Measurements from ENCODE around the gene NR6A1.

Gene NR6A1

GRCh38 chr9:124480621-124480981, 290.5 kb downstream of the NR6A1 start:
- DNase-seq, result peak; percentile 38

DNA sequence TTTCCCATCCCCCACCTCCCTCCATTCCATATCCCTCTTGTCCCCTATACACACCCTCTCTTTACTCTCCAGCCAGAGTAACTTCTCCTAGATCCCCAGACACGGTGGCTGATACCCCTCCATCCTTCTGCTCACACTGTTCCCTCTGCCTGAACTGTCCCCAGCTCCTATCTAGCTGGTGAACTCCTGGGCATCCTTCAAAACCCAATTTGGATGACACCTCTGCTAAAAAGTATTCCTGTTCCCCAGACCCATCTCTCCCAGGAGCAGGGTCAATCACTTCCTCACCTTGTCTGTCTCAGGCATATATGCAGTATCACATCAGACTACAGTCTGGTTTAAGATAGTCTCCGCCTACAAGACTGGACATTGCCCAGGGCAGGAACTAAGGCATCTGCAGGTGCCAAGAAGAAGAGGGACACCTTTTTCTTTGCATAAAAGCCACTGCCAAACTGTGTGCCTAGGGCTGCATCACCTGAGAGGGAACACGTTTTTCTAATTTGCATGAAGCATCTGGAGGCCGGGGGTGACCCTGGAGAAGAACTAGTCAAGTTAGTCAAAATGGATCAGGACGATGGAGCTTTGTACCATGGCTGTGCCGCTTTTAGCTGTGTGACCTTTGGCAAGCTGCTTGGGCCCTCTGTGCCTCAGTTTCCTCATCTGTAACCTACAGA, 291.0 kb downstream of the NR6A1 start:
- no peak for DNase-seq

DNA sequence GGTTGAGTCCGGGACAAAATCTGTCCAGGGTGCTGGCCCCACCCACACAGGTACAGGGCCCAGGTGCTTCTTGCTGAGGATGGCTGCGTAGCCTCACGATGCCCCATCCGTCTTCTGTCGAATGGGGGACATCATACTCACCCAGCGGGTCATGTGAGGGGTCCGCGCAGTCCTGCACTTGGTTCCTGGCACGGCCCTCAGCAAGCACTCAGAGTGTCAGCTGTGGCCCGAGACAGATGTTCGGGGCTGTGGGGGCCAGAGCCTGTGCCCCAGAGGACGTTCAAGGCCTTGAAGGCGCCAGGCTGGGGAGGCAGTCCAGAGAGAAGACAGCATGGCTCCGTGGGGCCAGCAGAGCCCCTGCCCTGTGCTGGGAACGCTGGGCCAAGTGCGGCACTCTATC, 291.7 kb downstream of the NR6A1 start:
- no peak for DNase-seq

- DNase-seq, result no peak
These were observed 292.8 kb downstream of the NR6A1 start for GRCh38 chr9:124478354-124478753.

DNA sequence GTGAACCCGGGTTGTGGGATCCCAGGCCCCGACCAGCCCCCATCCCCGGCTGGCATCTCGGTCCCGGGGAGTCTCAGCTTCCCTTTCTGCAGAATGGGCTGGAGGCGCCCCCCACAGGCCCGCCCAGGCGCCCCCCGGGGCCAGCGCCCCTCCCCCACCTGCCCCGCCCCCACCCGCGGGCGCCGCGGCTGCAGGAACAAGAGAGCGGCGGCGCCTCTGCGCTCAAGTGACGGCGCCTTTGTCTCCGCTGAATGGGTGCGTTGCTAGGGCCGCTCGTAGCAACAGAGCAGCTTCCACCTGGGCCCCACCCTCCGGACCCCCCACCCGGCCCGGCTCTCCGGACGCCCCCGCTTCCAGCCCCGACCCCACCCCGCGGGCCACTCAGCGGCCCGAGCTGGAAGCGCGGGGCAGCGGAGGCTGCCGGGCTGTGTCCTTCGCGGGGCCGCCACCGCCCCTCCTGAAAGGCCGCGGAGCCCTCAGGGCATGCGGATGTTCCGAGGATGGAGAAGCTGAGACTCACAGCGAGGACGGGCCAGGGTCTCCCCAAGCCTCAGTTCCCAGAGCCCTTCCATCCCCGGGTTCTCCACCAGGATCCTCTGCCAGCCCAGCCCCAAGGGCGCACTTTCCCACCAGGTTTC, 293.3 kb downstream of the NR6A1 start:
- DNase-seq, result peak; percentile 52

DNA sequence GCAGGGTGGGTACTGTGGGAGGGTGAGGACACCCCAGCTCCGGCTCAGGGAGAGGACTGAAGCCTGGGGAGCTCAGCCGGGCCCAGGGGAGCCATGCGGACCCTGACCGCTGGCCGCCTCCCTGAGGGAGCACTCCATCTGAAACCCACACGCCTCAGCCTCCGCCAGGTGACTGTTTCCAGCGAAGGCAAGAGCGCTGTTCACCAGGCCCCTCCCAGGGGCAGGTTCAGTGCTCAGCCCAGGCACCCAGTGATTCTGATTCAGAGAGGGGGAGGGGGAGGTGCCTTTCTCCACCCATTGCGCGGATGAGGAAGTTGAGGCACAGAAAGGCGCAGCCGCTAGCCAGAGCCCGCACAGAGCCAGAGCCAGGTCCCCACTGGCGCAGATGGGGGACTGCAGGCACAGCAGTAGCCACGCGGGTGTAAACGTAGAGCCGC, 293.9 kb downstream of the NR6A1 start:
- peak; percentile 14 for DNase-seq

GRCh38 chr9:124475868-124476690, 295.0 kb downstream of the NR6A1 start:
- no peak for DNase-seq

GRCh38 chr9:124475158-124475867, 295.8 kb downstream of the NR6A1 start:
- no peak for DNase-seq

- no peak for DNase-seq
These were observed 297.0 kb downstream of the NR6A1 start for GRCh38 chr9:124474151-124474550.

- no peak for DNase-seq
These were observed 297.8 kb downstream of the NR6A1 start for GRCh38 chr9:124473310-124473709.

- no peak for DNase-seq
These were observed 298.3 kb downstream of the NR6A1 start for GRCh38 chr9:124472770-124473169.

DNA sequence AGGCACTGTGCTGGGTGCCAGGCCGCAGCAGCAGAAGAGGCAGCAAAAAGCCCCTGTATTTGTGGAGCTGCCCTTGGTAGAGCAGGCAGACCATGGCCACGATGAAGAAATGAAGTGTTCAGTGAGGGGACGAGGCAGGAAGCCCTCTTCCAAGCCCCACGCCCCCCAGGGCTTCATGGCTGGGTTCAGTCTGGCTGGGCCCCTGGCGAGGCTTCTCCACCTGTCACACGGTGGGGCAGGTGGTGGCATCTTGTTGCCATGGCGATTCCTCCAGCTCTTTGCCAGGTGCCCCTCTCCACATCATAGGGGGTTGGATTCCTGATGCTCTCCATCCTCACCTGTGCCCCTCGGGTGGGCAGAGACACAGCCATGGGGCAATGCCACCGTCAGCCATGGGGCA, 299.4 kb downstream of the NR6A1 start:
- no peak for DNase-seq

DNA sequence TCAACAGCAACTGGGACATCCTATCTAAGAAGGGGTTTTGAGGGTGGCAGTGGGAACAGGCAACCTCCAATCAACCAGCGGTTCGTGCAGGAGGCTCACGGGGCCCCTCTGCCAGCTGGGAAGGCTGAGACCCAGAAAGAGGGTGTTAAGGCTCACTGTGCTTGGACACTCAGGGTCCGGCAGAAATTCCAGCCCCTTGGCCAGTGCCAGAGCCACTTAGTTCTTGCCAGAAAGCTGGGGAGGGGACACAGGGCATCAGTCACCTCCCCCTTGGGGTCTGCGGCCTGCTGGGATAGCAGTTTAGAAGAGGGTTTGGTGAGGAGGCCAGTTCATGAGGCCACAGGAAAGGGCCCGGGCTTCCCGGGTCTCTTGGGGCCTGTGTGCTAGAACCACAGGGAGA, 300.4 kb downstream of the NR6A1 start:
- DNase-seq, result no peak

DNA sequence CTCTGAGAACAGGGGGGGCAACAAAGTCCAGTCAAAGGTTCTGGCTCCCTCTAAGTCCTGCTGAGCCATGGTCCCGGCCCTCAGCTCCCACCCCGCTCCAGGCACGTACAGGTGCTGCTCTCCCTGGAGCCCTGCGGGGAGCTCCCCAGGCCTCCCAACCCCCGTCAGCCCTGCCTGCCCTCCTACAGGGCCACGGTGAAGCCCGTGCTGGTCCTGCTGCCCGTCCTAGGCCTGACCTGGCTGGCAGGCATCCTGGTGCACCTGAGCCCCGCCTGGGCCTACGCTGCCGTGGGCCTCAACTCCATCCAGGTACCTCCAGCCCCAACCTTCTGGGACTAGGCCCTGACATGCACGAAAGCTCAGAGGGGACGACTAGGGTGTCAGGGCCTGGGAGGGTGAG, 300.8 kb downstream of the NR6A1 start:
- DNase-seq, result no peak

GRCh38 chr9:124469011-124469832, 301.9 kb downstream of the NR6A1 start:
- no peak for DNase-seq

DNA sequence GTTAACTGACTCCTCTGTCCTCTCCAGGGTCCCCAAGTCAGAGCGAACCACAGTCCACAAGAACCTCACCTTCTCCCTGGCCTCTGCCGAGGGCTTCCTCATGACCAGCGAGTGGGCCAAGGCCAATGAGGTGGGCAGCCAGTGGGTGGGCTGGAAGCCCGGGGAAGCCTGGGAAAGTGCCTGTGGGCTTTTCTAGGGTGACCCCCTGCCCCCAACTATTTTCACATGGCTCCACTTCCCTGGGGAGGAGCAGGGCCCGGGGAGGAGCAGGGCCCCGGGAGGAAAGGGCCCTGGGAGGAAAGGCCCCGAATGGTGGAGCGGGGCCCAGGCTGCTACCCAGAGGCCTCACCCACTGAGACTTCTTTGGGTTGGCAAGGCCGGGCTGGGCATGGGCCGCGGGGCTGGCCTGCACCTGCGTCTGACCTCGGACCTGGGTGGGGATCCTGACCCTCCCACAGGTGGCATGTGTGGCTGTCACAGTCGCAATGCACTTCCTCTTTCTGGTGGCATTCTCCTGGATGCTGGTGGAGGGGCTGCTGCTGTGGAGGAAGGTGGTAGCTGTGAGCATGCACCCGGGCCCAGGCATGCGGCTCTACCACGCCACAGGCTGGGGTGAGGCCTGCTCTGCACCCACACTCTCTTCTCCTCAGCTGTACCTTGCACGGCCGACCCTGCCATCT, 302.9 kb downstream of the NR6A1 start:
- no peak for DNase-seq

- no peak for DNase-seq
These were observed 303.6 kb downstream of the NR6A1 start for GRCh38 chr9:124467410-124468060.
